Hematopoietic multipotent progenitor cell treated with erythropoietin and hydrocortisone succinate and interleukin-3 and kit ligand, for 15 days (in vitro differentiated cells): ENCODE measurements around the gene SPSB3.
"Not testable (repeated sequence)": the region's sequence is repeated elsewhere in the genome, so short reads cannot be mapped to it uniquely, and the experiment has no call there.

ENCODE experiments used
- DNase-seq: peaks from one replicate; pipeline ENCODE4 v3.0.0-alpha.2; 2015; ENCODE audit warnings: low spot score

SPSB3 gene

DNA sequence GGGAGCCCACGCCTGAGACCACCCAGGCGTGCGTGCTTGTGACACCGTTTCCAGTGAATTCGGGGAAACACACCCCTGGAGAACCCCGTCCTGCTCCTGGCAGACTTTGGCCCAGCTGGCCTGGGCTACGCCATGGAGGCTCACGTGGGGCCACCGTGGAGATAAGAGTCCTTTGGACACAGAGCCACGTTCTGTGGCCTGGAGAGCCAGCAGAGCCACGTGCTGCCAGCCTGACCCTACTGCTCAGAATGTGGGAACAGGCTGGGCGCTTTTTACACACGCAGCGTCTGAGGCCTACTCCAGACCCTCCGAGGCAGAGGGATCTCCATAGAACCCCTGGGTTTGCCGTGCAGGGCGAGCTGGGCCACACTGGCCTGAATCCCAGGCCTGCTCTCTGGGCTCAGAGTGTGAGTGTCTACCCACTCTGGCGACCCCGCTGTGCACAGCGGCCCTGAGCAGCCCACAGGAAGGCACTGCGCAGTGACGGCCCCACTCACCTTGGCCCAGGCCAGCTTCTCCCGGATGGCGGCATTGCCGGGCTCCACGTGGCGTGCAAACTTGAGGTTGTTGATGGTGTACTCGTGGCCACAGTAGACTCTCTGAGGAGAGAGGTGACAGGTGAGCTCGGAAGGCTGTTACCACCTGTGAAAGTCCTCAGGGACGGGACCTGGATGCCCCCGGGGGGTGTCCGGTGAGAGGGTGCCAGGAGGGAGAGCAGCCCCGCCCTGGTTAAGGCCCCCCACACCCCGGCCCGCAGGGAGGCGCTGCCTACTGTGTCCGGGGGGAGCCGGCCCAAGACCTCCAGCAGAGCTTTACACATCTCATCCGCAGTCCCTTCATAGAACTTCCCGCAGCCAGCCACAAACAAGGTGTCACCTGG, 34.3 kb upstream of the SPSB3 start:
- DNase-seq: no peak

DNA sequence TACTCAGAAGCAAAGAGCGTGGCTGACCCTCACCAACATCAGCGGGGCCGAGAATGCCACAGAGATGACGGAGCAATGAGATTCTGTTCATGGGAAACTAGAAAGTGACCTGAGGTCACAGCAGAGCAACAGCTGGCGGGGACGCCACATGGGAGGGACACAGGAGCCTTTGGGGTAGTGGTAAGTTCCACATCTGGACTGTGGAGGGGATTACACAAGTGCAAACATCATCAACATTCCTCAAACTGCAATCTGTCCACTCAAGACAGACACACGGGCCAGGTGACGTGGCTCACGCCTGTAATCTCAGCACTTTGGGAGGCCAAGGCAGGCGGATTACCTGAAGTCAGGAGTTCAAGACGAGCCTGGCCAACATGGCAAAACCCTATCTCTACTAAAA, 33.1 kb upstream of the SPSB3 start:
- DNase-seq: no peak

GRCh38 chr16:1812732-1813163, 30.4 kb upstream of the SPSB3 start:
- DNase-seq: peak; percentile 86

GRCh38 chr16:1810536-1810935, 28.2 kb upstream of the SPSB3 start:
- no peak for DNase-seq

GRCh38 chr16:1810106-1810505, 27.7 kb upstream of the SPSB3 start:
- no peak for DNase-seq

- no peak for DNase-seq
Measured at GRCh38 chr16:1809281-1809801, 27.0 kb upstream of the SPSB3 start.

DNA sequence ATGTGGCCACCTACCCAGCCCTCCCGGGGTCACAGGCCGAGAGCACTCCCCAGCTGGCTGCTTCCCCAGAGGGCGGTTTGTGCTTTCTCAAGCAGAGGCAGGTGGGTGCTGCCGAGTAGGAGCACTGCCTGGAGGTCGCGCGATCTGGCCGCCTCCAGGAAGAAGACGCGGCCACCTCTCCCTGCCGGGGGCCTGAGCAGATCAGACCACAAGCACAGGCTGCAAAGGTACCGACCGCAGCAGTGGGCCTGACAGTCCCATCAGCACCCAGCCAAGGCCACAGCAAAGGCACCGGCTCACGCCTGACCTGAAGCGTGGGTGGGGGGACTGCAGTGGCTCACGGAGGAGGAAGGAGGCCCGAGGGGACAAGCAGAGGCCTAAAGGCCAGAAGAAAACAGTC, 26.3 kb upstream of the SPSB3 start:
- DNase-seq: no peak

GRCh38 chr16:1807626-1808025, 25.3 kb upstream of the SPSB3 start:
- no peak for DNase-seq

DNA sequence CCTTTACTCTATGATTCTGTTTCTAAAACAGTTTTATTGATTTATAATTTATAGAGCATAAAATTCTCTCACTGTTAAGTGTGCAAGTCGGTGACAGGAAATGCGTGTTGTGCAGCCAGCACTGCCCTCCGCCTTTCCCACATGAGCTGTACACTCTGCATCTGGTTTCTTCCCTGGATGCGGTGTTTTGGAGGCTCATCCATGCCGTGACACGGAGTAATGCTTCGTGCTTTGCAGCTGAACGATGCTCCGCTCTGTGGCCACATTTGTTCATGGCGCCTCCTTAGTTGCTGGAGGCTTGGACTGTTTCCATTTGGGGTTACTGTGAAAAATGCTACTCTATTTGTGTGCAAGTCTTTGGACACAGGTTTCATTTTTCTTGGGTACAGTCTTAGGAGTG, 18.3 kb upstream of the SPSB3 start:
- no peak for DNase-seq

DNA sequence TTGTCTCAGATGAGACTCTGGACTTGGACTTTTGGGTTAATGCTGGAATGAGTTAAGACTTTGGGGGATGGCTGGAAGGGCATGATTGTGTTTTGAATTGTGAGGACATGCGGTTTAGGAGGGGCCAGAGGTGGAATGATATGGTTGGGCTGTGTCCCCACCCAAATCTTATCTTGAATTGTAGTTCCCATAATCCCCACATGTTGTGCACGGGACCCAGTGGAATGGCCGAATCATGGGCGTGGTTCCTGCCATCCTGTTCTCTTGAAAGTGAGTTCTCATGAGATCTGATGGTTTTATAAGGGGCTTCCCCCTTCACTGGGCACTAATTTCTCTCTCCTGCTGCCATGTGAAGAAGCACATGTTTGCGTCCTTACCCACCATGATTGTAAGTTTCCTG, 16.9 kb upstream of the SPSB3 start:
- DNase-seq: not testable (repeated sequence)

DNA sequence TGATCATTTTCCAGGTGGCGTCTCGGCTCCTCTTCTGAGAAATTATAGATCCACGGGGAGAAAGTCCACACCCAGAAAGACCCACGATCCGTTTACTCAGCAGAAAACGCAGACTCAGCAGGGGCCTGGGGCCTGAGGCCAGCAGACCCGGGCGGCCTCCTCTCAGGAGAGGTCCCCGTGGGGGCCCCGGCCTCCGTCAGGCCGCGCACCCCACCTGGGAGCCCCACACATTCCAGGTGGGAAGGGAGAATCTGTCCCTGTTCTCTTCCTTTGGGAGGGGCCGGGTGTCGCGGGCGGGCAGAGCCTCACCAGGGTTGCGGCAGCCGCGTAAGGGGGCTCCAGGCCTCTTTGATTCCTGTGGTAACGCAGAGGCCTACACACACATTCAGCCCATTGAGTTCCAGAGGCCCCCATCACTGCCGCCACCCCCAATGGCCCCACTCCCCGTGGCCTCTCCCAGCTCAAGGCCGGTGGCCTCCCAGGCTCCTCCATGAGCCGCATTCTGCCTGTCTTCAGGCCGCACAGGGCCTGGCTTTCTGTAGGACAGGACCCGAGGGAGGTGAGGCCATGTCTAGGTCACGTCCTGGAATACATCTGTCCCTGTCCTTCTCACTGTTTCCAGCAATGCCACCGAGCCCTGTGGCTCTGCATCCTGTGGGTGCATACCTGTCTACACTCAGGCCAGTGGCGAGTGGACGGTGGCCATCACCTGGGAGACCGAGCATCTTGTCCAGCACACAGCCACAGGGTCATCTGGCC, 12.7 kb upstream of the SPSB3 start:
- no peak for DNase-seq

GRCh38 chr16:1794221-1794871, 12.0 kb upstream of the SPSB3 start:
- no peak for DNase-seq

- no peak for DNase-seq
Measured at GRCh38 chr16:1793578-1794220, 11.3 kb upstream of the SPSB3 start, which contains the start of gene IGFALS. Gene IGFALS, minus strand, starts transcription at chr16:1793705. Its CDS starts 53 bp downstream, at chr16:1793652.

- DNase-seq: no peak
Measured at GRCh38 chr16:1792836-1793577, 10.6 kb upstream of the SPSB3 start.

DNA sequence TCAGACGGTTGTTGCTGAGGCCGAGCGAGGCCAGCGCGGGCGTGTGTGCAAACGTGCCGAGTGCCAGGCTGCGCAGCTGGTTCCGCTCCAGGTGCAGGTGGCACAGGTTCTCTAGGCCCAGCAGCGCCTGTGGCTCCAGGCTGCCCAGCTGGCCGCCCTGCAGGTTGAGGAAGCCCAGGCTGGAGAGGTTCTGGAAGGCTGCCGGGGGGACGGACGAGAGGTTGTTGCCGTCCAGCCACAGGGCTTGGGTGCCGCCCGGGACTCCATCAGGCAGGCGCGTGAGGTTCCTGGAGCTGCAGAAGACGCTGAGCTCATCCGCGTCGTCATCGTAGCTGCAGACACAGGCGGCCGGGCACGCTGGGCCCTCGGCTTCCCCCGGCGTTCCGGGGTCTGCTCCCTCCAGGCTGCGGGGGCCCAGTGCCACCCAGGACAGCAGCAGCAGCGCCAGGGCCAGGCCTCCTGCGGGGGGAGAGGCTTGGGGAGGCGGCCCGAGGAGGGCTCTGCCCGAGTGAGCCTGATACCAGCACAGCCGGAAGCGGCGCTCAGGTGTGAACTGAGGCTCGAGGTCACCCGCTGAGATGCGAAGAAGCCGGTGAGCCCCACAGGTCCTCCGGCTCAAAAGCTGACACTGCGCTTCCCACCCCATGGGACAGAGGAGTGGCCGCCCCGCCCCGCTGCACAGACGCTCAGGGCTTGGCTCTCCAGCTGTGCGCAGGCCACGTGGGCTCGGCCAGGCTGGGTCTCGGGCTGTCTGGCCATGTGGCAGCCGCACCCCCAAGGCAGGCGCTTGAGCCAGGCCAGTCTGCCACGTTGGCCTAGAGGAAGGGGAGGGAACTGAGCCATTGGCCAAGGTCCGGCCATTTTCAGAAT, 9.8 kb upstream of the SPSB3 start:
- no peak for DNase-seq

GRCh38 chr16:1791256-1791942, 9.0 kb upstream of the SPSB3 start:
- DNase-seq: no peak

GRCh38 chr16:1790611-1791255, 8.4 kb upstream of the SPSB3 start:
- DNase-seq: no peak

DNA sequence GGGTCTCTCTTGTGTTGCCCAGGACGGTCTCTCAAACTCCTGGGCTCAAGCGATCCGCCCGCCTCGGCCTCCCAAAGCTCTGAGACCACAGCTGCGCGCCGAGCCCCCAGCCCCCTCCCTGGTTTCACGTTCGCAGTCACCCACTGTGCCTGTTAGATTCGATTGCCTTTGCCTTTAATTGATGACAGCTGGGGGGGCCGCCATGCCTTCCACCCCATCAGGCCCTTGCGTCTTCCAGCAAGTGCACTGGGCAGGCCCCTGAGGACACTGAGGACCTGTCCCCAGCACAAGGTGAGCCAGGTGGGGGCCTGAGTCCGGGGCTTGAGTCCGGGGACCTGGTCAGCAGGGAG, 7.9 kb upstream of the SPSB3 start:
- no peak for DNase-seq

- DNase-seq: no peak
Measured at GRCh38 chr16:1789643-1790045, 7.3 kb upstream of the SPSB3 start.
